Measurements from ENCODE around the gene AP1B1. TPM values are rescaled to one million over a fixed set of nuclear protein-coding genes. Genes with fewer than 3 reads are reported as not detected.
"Not testable (repeated sequence)": the region's sequence is repeated elsewhere in the genome, so short reads cannot be mapped to it uniquely, and the experiment has no call there.

The AP1B1 gene
- total RNA-seq, 4 donors from 2014 or later = 63.5 to 144 (median 95.4) TPM

- TF ChIP-seq CTCF (IDR thresholded peaks at IDR 0.05) (no peak), POLR2A (IDR thresholded peaks at IDR 0.05) (no peak)
- Histone ChIP-seq H3K27ac (peak overlapping the region; percentile 69 to 90 (median 79)), H3K4me3 (no peak overlapping the region), H3K27me3 (no peaks in the 10 kb centered on the region), H3K4me1 (peaks cover 9 to 71% (median 27%) of the 10 kb centered on the region in 3 donors), H3K9me3 (no peaks in the 10 kb centered on the region), H3K36me3 (peaks cover 0 to 18% (median 0%) of the 10 kb centered on the region in 3 donors)
- 58 to 77% methylated on average over 4 of the region's 4 CpGs for WGBS, 2 donors
- no peak for DNase-seq
- intact Hi-C loops (cut with DNase I) = no loop called here
These were observed 12.8 kb downstream of the AP1B1 start for GRCh38 chr22:29375398-29376076.

GRCh38 chr22:29374806-29375205 lies 13.6 kb downstream of the AP1B1 start:
- H3K36me3 ChIP-seq = peaks cover 0 to 18% (median 0%) of the 10 kb centered on the region in 3 donors
- H3K9me3 ChIP-seq; H3K4me3 ChIP-seq; H3K27me3 ChIP-seq; intact Hi-C loops (cut with DNase I); DNase-seq: not testable (repeated sequence)
- 98 to 100% methylated on average over 3 to 6 of the region's 7 CpGs for WGBS, 2 donors
- H3K4me1 ChIP-seq = peaks cover 2 to 71% (median 27%) of the 10 kb centered on the region in 3 donors
- peak overlapping the region in 1 of 4 donors; percentile 90 for H3K27ac ChIP-seq

- 92 to 93% methylated on average over 6 of the region's 6 CpGs for WGBS, 2 donors
- Histone ChIP-seq H3K27ac (no peak overlapping the region), H3K9me3 (no peaks in the 10 kb centered on the region), H3K4me3 (no peak overlapping the region), H3K36me3 (peaks cover 0 to 18% (median 0%) of the 10 kb centered on the region in 3 donors), H3K4me1 (peaks cover 0 to 71% (median 30%) of the 10 kb centered on the region in 3 donors), H3K27me3 (no peaks in the 10 kb centered on the region)
- DNase-seq = no peak
- TF ChIP-seq CTCF (IDR thresholded peaks at IDR 0.05) (no peak), POLR2A (IDR thresholded peaks at IDR 0.05) (no peak)
- intact Hi-C loops (cut with DNase I) = no loop called here
These were observed 14.0 kb downstream of the AP1B1 start for GRCh38 chr22:29374401-29374800.

- no peak for DNase-seq
- H3K27me3 ChIP-seq = no peaks in the 10 kb centered on the region
- no peak overlapping the region for H3K4me3 ChIP-seq
- intact Hi-C loops (cut with DNase I) = no loop called here
- no peak for TF ChIP-seq CTCF (IDR thresholded peaks at IDR 0.05)
- no peak for TF ChIP-seq POLR2A (IDR thresholded peaks at IDR 0.05)
- 73 to 84% methylated on average over 6 to 7 of the region's 7 CpGs for WGBS, 2 donors
- peaks cover 0 to 62% (median 23%) of the 10 kb centered on the region in 3 donors for H3K4me1 ChIP-seq
- peak overlapping the region in 1 of 4 donors; percentile 52 for H3K27ac ChIP-seq
- peaks cover 0 to 31% (median 4%) of the 10 kb centered on the region in 3 donors for H3K36me3 ChIP-seq
- H3K9me3 ChIP-seq = no peaks in the 10 kb centered on the region
These were observed 17.8 kb downstream of the AP1B1 start for GRCh38 chr22:29370537-29370936.

GRCh38 chr22:29369460-29369859 lies 18.9 kb downstream of the AP1B1 start:
- Histone ChIP-seq H3K36me3 (peaks cover 0 to 30% (median 4%) of the 10 kb centered on the region in 3 donors), H3K4me1 (peaks cover 1 to 62% (median 22%) of the 10 kb centered on the region in 3 donors), H3K9me3 (no peaks in the 10 kb centered on the region), H3K4me3 (no peak overlapping the region), H3K27me3 (no peaks in the 10 kb centered on the region), H3K27ac (peak overlapping the region; percentile 6 to 65 (median 57))
- 29 to 36% methylated on average over 9 of the region's 9 CpGs for WGBS, 2 donors
- no peak for DNase-seq
- TF ChIP-seq POLR2A (IDR thresholded peaks at IDR 0.05) (no peak), CTCF (IDR thresholded peaks at IDR 0.05) (no peak)
- intact Hi-C loops (cut with DNase I) = no loop called here

All from esophagus squamous epithelium (tissue), 5 donors.